HEK293 (cell line): Measurements from ENCODE around the gene BLMH.

Experiments
- CTCF ChIA-PET: fragments of 350-600 bp; formaldehyde crosslinking; extraction: SDS; loops from one replicate; lab custom pipeline; 2021; ENCODE audit warnings: antibody characterized with exemption; lab: Yijun Ruan, JAX
- POLR2A ChIA-PET: fragments of 300-600 bp; formaldehyde crosslinking; extraction: SDS; loops from one replicate; lab custom pipeline; 2020; ENCODE audit warnings: antibody characterized with exemption, inconsistent platforms; lab: Yijun Ruan, JAX
- H3K27ac ChIP-seq: fragments of 200-500 bp; sonication (Bioruptor generic); 2 replicates; pipeline ENCODE4 v1.5.1; 2014; ENCODE audit warnings: low read depth, low read length, control low read depth, inconsistent platforms; ENCODE audit errors: extremely low read depth
- H3K36me3 ChIP-seq, 2 experiments: fragments of 200-500 bp in 1 of 2; sonication (Bioruptor generic) in 1 of 2; 1 replicate in 1 of 2; 2 replicates in 1 of 2; pipeline ENCODE4 v1.5.1; 2014 to 2017; ENCODE audit warnings: inconsistent platforms in 2 of 2, low read length in 2 of 2; ENCODE audit not compliant: control insufficient read depth in 2 of 2, insufficient read depth in 1 of 2
- H3K4me1 ChIP-seq: fragments of 200-500 bp; sonication (Bioruptor generic); 2 replicates; pipeline ENCODE4 v1.5.1; 2014; ENCODE audit warnings: mild to moderate bottlenecking, low read length, inconsistent platforms; ENCODE audit not compliant: control insufficient read depth, insufficient read depth
- H3K4me3 ChIP-seq: 2 replicates; pipeline ENCODE4 v1.5.1; 2011; ENCODE audit warnings: low read depth, mild to moderate bottlenecking, control low read depth, low read length, moderate library complexity
- H3K9me3 ChIP-seq: fragments of 200-500 bp; sonication (Bioruptor generic); 2 replicates; pipeline ENCODE4 v1.5.1; 2014; ENCODE audit warnings: low read depth, low read length, inconsistent platforms; ENCODE audit not compliant: control insufficient read depth, insufficient read depth
- CTCF ChIP-seq: fragments of 450-650 bp; formaldehyde crosslinking; IDR thresholded peaks from 2 replicates; pipeline ENCODE4 v1.5.1; 2016; ENCODE audit warnings: missing biosample characterization, missing genetic modification characterization
- KLF1 ChIP-seq: fragments of 450-650 bp; formaldehyde crosslinking; IDR thresholded peaks from 2 replicates; pipeline ENCODE4 v1.5.1; 2016; ENCODE audit warnings: missing biosample characterization, missing genetic modification characterization
- KLF16 ChIP-seq: fragments of 450-650 bp; formaldehyde crosslinking; IDR thresholded peaks from 2 replicates; pipeline ENCODE4 v1.5.1; 2017; ENCODE audit warnings: missing biosample characterization, missing genetic modification characterization
- MYNN ChIP-seq: fragments of 450-650 bp; formaldehyde crosslinking; IDR thresholded peaks from 2 replicates; pipeline ENCODE4 v1.5.1; 2016; ENCODE audit warnings: missing biosample characterization, missing genetic modification characterization, borderline replicate concordance
- SCRT1 ChIP-seq: fragments of 450-650 bp; formaldehyde crosslinking; IDR thresholded peaks from 2 replicates; pipeline ENCODE4 v1.5.1; 2016; ENCODE audit warnings: missing biosample characterization, missing genetic modification characterization, borderline replicate concordance
- ZEB2 ChIP-seq: fragments of 450-650 bp; formaldehyde crosslinking; IDR thresholded peaks from 2 replicates; pipeline ENCODE4 v1.5.1; 2016; ENCODE audit warnings: missing biosample characterization, missing genetic modification characterization
- ZFP3 ChIP-seq: fragments of 450-650 bp; formaldehyde crosslinking; IDR thresholded peaks from 2 replicates; pipeline ENCODE4 v1.5.1; 2016; ENCODE audit warnings: low read depth, missing biosample characterization, missing genetic modification characterization
- ZNF148 ChIP-seq: fragments of 450-650 bp; formaldehyde crosslinking; IDR thresholded peaks from 2 replicates; pipeline ENCODE4 v1.5.0; 2017; ENCODE audit warnings: missing biosample characterization, missing genetic modification characterization, borderline replicate concordance
- ZNF18 ChIP-seq: fragments of 450-650 bp; formaldehyde crosslinking; IDR thresholded peaks from 2 replicates; pipeline ENCODE4 v1.5.1; 2016; ENCODE audit warnings: missing biosample characterization, missing genetic modification characterization
- ZNF2 ChIP-seq: fragments of 450-650 bp; formaldehyde crosslinking; IDR thresholded peaks from 2 replicates; pipeline ENCODE4 v1.5.1; 2016; ENCODE audit warnings: missing biosample characterization, missing genetic modification characterization
- ZNF211 ChIP-seq: fragments of 450-650 bp; formaldehyde crosslinking; IDR thresholded peaks from 2 replicates; pipeline ENCODE4 v1.5.1; 2016; ENCODE audit warnings: low read depth, missing biosample characterization, missing genetic modification characterization
- ZNF280C ChIP-seq: fragments of 450-650 bp; formaldehyde crosslinking; IDR thresholded peaks from 2 replicates; pipeline ENCODE4 v1.5.1; 2016; ENCODE audit warnings: missing biosample characterization, missing genetic modification characterization
- ZNF521 ChIP-seq: fragments of 450-650 bp; formaldehyde crosslinking; IDR thresholded peaks from 2 replicates; pipeline ENCODE4 v1.5.1; 2017; ENCODE audit warnings: missing biosample characterization, mild to moderate bottlenecking, missing genetic modification characterization
- ZNF544 ChIP-seq: fragments of 450-650 bp; formaldehyde crosslinking; IDR thresholded peaks from 2 replicates; pipeline ENCODE4 v1.5.0; 2017; ENCODE audit warnings: missing biosample characterization, missing genetic modification characterization
- ZNF600 ChIP-seq: fragments of 450-650 bp; formaldehyde crosslinking; IDR thresholded peaks from 2 replicates; pipeline ENCODE4 v1.5.1; 2016; ENCODE audit warnings: missing biosample characterization, missing genetic modification characterization
- ZNF621 ChIP-seq: fragments of 450-650 bp; formaldehyde crosslinking; IDR thresholded peaks from 2 replicates; pipeline ENCODE4 v1.5.1; 2017; ENCODE audit warnings: missing biosample characterization, missing genetic modification characterization
- ZNF645 ChIP-seq: fragments of 450-650 bp; formaldehyde crosslinking; IDR thresholded peaks from 2 replicates; pipeline ENCODE4; 2016; ENCODE audit warnings: missing biosample characterization, missing genetic modification characterization
- ZNF670 ChIP-seq: fragments of 450-650 bp; formaldehyde crosslinking; IDR thresholded peaks from 2 replicates; pipeline ENCODE4 v1.5.1; 2016; ENCODE audit warnings: missing biosample characterization, missing genetic modification characterization, low read depth
- ZNF792 ChIP-seq: fragments of 450-650 bp; formaldehyde crosslinking; IDR thresholded peaks from 2 replicates; pipeline ENCODE4 v1.5.1; 2016; ENCODE audit warnings: missing biosample characterization, missing genetic modification characterization
- ZNF843 ChIP-seq: fragments of 450-650 bp; formaldehyde crosslinking; IDR thresholded peaks from 2 replicates; pipeline ENCODE4 v1.5.1; 2016; ENCODE audit warnings: missing biosample characterization, missing genetic modification characterization

The BLMH gene

GRCh38 chr17:30221346-30221745, 70.4 kb downstream of the BLMH start (continued):
- TF ChIP-seq ZNF18 (tag by site-specific recombination) (no peak), ZNF280C (tag by site-specific recombination) (no peak)
- TF ChIP-seq, all 188 proteins: peak for 0

GRCh38 chr17:30220414-30220813, 71.3 kb downstream of the BLMH start:
- no peak overlapping the region for H3K27ac ChIP-seq
- H3K9me3 ChIP-seq, result no peaks in the 10 kb centered on the region
- POLR2A ChIA-PET, result no interaction called here
- no peak overlapping the region for H3K4me3 ChIP-seq
- no peaks in the 10 kb centered on the region for H3K36me3 ChIP-seq
- no peaks in the 10 kb centered on the region for H3K4me1 ChIP-seq
- CTCF ChIA-PET, result no interaction called here
- TF ChIP-seq KLF16 (tag by site-specific recombination), result no peak
- TF ChIP-seq ZNF211 (tag by site-specific recombination), result no peak

GRCh38 chr17:30219833-30220232, 71.9 kb downstream of the BLMH start:
- Histone ChIP-seq H3K4me3 (no peak overlapping the region), H3K36me3 (no peaks in the 10 kb centered on the region)
- POLR2A ChIA-PET, result no interaction called here
- TF ChIP-seq ZNF521 (tag by site-specific recombination), result no peak
- no peak for TF ChIP-seq SCRT1 (tag by site-specific recombination)
- no peak for TF ChIP-seq ZNF2 (tag by site-specific recombination)
- TF ChIP-seq ZNF600 (tag by site-specific recombination), result no peak
- TF ChIP-seq ZFP3 (tag by site-specific recombination), result no peak
- TF ChIP-seq CTCF (tag by site-specific recombination), result no peak
- TF ChIP-seq KLF1 (tag by site-specific recombination), result no peak
- no peak for TF ChIP-seq ZNF621 (tag by site-specific recombination)
- TF ChIP-seq MYNN (tag by site-specific recombination), result no peak
- TF ChIP-seq ZNF544 (tag by site-specific recombination), result no peak
- TF ChIP-seq ZNF792, result no peak
- no peak for TF ChIP-seq ZNF148
- TF ChIP-seq ZNF645, result no peak
- TF ChIP-seq ZEB2 (tag by site-specific recombination), result no peak
- TF ChIP-seq ZNF670, result no peak
- TF ChIP-seq ZNF843, result no peak
- TF ChIP-seq, all 188 proteins: peak for 0
- CTCF ChIA-PET, result interaction anchor here (0.6 kb wide), 1 partner anchor 26 kb away, joined by 3 read pairs; no protein-coding TSS in a partner anchor
- Histone ChIP-seq H3K4me1 (no peaks in the 10 kb centered on the region), H3K27ac (no peak overlapping the region), H3K9me3 (no peaks in the 10 kb centered on the region)
